Ramos (cell line): ENCODE measurements around the gene UBAC2.

Experiments
- in situ Hi-C: fragments of 300-500 bp; cut with MboI; formaldehyde crosslinking; loops from one replicate; pipeline ENCODE4 v1.14.3; 2022; ENCODE audit warnings: low sequenced_read_pairs; ENCODE audit not compliant: unreplicated experiment

Gene UBAC2

DNA sequence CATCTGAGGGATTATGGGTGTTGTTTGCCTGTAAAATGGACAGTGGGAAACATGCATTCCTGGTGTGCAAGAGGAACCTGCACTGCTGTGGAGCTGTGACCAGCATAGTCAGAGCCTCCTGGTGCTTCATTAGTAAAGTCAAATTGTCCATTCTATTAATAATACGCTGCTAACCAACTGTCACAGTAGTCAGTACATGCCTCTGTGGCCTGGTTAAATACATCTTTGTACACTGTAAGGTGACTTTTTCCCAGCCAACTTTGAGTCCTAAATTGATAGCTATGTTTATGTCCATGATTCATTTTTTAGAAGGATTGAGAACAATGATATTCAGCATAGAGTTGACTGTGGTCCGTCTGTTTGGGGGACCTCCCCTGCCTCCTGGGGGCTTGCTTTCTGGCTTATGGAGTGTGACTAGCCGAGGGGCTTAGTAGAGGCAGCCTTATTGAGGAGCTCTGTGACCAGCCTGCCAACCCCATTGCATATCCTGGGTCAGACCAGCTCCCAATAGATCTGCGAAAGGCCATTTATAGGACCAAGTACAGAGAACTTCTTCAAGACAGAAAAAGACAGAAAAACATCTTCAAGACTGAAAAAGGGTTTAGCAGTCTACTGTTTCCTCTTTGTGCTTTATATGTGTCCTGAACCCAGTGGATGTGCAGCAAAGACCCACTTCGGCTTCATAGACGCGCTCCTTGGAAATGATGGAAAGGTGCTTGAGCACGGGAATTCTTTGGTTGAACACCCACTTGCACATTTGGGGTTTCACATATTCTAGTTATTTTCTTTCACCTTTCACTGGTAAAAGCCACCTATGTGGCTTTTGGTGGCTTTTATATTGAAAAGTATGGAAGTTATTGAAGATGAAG, 102.2 kb downstream of the UBAC2 start:
- in situ Hi-C loops = no loop called here

DNA sequence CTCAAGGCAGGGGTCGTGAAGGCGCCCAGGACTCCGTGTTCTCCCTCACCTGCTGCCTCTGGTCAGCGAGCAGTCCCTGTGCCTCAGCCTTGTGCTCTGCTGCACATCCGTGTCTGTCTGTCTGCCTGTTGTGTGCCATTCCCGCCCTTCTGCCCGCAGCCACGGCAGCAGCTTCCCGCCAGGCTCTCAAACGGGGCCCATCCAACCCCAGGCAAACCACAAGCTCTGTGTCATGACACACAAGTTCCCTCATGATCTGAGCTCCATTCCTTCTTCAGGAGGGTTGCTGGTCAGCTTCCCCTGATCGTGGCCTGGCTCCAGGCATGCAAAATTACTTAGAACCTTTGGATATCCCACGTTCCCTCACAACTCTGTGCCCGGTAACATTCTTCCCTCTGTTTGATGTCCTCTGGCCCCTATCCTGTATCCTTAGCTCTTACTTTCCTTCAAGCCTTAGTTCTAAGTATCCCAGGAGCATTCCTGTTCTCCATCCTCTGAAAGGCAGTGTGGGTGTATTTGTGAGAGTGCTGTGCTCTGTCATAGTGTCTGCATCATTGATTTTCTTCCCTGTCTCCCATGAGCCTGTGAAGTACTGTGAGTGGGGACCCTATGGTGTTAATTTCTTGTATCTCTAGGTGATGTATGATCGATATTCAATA, 103.3 kb downstream of the UBAC2 start:
- in situ Hi-C loops = no loop called here

DNA sequence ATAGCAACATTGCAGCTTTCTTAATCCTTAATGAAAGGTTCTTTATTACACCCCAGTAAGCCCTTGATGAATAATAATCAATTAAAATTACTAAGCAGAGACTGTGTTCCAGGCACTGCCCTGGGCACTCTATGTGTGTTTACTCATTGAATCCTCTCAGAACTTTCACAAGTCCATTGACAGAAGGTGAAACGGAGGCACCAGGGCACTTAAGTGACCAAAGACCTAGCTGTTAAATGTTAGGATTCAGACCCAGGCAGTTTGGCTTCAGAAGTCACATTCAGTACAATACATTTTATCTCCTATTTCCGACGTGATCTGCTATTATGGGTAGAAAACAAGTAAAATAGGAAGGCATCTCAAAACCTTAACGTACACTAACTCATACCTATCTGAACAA, 103.9 kb downstream of the UBAC2 start:
- in situ Hi-C loops = no loop called here

DNA sequence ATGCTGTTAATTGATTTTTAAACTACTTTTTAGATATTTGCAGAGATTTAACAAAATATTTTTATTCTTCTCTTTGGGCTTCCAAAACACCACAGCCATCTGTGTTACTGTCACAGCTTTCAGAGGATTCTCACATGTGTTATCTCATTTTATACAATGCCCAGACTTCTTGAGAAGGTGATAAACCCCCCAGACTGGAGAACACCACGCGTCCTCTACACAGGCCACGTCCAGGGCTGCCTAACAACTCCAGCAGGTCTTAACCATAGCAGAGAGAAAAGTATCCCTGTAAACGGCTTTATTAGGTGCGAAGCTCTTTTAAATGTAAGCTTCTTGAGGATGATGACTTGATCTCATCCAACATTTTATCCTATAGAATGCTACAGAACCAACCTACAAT, 104.5 kb downstream of the UBAC2 start:
- in situ Hi-C loops = no loop called here

DNA sequence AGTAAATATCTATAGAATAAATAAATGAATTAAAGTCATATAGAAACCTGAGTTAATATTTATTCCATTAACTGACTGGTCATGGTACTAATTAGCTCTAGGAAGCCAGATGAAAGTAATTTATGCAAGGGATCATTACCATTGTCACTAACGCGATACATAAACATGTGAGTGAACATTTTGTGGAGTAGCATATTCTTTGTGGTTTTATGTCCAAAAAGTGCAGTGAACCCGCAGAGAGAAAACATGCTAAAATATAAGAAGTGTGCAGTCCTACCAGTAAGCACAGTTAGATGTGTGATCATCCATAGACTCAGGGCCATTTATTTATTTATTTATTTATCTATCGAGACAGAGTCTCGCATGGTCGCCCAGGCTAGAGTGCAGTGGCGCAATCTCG, 104.9 kb downstream of the UBAC2 start:
- in situ Hi-C loops = no loop called here

DNA sequence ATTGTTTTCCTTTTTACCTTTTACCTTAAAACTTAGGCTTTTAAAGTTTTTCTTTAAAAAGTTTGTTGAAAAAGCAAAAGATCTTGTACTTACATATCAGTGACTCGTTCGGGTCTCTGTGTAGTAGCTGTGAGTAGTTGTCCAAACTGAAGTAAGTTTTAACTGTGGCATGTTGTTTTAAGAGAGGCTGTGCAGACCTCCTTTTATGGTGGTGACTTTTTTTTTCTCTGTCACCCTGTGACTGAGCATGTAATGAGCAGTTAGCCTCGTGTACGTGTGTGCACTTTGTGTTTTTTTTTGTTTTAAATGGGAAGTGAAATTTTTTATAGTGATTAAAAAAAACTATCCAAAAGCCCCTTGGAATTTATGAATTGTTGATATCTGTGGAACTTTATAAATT, 106.6 kb downstream of the UBAC2 start, which contains the start of gene GPR183:
GPR183 (minus strand) TSS at position 153 of the 400 bp plus-strand sequence. CDS start 11,254 bp downstream, outside the sequence.
- in situ Hi-C loops = no loop called here

DNA sequence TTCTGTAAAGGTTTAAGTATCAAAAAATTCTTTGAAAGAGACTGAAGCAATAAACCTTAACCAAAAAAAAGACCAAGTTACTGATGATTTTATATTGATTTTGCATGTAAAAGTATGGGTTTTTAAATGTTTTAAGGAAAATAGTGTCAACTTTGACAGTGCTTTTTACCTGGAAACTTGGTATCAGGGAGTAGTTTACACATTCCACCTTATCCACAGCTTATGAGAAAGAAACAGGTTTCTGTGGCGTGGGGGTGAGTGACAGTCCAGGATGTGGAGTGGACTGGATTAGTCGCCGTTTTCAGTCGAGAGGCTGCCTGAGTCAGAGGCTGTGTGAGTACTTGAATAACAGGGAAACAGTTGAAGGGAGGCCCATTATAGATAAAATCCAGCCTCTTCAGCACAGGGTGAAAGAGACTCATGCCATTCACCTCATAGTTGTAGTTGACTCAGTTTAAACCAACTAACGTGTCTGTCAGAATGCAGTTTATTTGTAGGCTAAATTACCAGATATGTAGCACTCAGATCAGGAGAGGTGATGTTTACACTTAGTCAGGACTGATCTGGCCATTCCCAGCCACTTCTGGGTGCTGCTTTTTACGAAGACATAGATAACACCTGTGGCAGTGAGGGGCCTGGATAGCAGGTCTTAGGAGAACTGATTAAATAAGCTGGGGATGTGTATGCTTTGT, 107.1 kb downstream of the UBAC2 start:
- in situ Hi-C loops = no loop called here

DNA sequence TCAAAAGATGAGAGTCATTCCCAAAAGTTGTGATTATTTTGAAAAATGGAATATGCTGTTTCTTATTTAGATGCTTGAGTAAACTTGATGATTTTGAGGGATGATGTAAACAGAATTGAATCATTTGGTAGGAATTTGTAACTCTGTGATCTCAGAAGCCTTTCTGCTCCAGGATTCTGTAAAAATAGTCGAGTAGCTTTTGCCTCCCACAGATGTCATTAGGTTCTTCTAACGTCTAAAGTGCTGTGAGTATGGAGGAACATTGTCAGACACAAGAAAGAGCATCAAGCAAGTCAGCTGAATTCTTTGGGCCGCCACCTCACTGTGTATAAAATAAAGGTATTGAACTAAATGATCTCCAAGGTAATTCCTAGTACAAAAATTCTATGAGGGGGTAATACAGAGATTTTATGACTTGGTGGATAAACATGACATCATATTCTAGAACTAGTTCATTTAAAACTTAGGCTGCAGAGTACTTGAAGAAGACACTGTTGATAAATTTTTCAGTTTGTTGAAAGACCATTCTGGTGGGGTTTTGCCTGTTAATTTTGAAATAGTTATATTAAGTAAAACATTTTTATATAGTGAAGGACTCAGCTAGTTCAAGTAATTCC, 107.9 kb downstream of the UBAC2 start:
- in situ Hi-C loops = no loop called here

DNA sequence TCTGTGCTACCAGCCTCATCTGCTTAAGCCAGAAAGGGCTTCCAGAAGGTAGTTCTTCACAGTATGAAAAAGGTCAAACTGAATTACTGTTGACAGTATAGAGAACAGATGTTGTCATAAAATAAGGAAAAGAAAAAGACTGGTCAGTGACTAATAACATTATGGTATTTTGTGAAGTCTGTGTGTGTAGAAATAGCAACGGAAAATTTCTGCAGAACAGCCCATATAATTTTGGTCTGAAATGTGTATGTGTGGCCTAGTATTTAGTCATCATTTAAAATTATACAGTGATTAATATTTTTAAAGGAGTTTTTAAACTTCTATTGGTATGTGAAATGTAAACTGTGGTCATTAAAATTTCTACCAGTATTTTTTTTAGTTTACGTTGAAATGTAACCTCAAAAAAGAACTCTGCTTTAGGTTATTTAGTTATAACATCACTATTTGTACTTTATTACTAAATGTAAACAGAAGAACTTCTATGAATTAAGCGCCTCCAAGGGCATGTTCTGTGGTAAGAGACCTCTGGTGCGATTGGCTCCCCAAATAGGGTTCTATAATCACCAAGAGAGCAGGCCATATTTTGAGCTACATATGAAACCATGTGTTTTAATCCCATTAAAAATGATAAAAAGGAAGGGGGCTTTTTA, 109.9 kb downstream of the UBAC2 start:
- in situ Hi-C loops = no loop called here

DNA sequence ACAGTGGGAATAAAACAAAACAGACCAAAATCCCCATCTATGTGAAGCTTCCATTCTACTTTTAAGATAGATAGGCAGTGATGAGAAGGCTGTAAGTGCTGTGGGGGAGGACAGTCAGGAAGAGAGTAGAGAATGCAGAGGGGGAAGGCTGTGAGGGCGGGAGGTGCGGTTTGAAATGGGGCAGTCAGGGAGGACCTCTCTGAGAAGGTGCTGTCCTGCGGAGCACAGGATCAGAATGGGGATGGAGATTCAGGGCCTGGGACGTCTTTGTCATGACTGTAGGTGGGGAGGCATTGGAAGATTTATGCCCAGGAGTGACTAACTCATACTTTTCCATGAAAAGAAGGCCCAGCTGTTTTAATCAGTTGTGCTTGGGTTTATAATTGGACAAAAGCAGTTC, 110.5 kb downstream of the UBAC2 start:
- in situ Hi-C loops = no loop called here

DNA sequence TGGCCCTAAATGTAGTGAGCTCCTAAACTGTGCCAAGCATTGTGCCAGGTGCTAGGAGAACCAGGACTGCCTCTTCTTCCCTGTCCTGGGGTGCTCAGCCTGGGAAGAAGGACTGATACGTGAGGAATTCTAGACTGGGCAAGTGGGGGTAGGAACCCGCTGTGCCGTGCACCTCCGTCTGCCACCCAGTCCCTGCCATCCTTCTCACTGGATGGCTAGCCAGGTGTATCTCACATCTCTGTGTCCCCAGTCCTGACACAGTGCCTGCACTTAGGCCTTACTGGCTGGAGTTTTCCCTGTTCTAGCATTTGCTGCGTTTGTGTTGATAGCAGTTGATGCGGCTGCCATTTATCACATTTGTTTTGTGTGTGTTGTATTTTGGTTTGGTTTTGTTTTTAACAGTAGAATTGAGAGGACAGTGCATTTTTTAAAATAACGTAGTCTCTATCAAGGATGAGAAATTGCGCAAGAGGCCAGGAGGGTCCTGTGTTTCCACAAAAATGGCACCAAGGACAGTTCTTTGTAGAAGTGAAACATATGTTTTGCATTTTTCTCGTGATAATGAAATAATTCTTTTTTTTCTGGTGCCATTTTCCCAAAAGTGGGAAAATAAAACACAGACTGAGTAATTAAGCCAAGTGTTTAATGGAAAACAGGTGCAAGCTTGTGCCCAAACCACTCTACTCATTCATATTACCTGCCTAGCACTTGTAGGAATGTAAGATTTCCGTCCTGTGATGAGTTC, 111.3 kb downstream of the UBAC2 start:
- in situ Hi-C loops = no loop called here

DNA sequence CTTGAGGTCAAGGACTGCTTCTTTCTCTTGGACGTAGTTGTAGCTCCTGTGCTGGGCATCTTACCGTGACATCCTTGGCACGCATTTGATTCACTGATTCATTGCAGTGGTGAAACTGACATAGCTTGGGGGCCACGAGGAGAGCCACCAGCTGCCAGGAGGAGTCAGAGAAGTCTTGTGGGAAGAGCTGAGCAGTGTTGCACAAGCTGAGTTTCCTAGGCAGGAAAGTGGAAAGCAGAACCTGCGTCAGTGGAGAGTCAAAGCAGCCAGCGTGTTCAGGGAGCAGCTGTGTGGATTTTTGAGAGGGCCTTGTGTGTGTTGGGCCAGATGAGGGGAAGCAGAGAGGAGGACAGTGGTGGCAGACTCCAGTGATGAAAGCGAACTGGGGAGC, 111.8 kb downstream of the UBAC2 start:
- in situ Hi-C loops = no loop called here

DNA sequence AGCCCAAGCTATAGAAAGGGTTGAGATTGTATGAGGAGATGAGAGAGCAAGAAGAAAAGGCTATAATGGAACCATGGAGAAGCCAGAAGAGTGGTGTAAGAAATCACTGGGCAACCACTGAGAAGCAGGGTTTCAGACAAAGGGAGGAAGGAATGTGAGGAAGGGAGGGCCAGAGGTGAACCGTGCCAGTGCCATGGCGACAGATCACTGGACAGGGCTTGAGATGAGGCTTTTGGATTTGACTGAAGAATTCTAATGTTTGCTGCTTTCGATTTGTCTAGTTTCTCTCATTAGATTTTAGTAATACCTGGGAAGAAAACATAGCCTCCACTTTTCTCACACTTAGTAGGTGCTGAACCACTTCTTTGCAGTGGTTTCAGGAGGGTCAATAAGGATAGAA, 112.8 kb downstream of the UBAC2 start:
- in situ Hi-C loops = no loop called here

DNA sequence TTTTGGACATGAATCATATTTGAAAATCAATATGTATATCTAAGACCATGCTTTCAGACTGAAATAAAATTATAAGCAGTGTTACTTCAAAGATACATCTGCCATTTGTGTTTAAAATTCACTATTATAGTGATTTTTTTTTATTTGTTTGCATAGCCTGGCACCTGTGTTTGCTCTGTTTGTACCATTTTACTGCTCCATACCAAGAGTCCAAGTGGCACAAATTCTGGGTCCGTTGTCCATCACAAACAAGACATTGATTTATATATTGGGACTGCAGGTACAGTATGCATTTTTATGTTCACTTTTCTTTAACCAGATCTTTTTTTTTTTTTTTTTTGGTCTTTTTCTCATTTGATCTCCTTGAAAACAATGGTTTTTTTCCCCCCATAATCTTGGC, 113.3 kb downstream of the UBAC2 start:
- in situ Hi-C loops = no loop called here

DNA sequence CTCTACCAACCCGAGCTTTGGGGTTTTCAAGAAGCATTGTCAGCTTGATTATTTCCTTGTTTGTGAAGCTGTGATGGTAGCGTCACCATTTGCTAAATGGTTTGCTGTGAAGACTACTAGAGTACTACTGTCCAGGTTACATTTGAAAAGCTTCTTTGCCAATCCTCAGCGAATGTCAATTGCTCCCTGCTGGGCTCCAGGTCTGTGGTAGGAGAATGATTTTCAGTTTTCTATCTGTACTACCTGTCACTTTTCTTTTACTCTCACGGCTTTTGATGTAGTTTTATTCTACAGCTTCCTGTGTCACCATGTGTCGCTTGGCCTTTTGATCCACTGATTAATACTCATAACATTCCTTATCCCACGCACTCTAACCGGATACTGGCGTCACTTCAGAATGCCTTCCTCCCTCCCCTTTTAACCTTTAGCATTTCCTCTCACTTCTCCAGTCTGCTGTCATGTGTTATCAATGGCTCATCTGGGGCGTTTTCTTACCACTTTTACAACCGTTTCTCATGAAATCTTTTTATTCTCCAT, 114.1 kb downstream of the UBAC2 start:
- in situ Hi-C loops = no loop called here

DNA sequence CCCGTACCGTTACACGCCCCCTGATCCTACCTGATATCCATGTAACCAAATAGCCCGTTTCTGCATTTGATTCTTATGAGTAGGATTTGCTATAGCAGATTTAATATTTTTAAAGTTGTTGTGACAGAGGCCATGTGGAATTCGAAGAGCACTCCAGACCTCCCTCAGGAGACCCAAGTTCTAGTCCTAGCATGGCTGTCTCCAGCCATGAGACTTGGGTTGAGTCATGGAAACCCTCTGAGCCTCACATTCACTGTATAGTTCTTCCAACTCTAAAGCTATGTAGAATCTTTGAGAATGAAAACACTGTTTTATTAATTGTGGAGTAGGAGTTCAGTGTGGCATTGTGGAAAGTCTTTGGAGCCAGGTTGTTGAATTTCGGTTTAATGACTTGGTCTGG, 114.5 kb downstream of the UBAC2 start:
- in situ Hi-C loops = no loop called here

DNA sequence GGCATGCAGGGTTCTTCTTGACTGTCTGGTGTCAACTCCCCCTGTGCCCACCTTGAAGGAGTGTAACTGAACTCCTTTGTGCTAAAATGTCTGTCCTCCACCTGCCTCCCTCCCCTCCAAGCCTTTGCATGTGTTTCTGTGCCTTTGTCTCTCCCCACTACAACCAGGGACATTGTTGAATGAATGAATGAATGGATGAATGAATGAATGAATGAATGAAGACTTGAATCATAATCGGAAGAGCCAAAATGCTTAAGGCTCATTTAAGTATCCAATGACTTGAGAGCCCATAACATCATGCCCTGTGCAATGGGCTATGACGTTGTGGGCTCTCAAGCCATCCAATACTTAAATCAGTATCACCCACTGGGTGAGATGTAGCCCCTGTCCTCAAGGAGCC, 115.6 kb downstream of the UBAC2 start:
- in situ Hi-C loops = no loop called here

DNA sequence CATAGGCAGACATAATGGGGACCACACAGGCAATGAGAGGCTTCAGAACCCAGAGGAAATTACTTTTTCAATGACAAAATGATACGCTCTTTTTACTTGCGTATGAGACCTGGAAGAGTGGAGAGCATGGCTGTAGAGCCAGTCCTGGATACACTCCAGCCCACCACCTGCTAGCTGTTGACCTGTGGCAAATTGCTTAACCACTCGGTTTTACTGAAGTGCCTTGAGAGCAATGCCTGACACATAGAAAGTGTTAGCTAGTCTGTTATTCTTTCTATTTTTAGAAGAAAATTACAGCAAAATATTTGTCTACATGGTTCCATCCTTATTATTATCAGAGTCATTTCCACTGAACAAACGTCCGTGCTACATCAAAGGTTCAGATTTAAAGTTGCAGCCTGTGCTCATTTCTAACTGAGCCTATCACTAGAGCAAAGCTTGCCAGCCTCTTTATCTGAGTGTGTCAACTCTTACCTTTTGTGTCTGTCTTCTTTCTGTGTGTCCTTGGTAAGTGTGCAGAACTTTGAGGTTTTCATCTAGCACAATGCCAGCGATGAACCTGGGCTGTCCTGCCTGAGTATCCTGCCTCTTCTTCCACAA, 116.1 kb downstream of the UBAC2 start:
- in situ Hi-C loops = no loop called here
